NCI-H2107 treated with DMSO at 0.1 percent for 48 hours (cell line): ENCODE results near the gene RAPGEF5.
"Not testable (repeated sequence)": the region's sequence is repeated elsewhere in the genome, so short reads cannot be mapped to it uniquely, and the experiment has no call there.

Experiments
- DNase-seq: peaks from one replicate; lab custom pipeline; 2025; ENCODE audit not compliant: unreplicated experiment; lab: John Stamatoyannopoulos, UW

The RAPGEF5 gene

DNA sequence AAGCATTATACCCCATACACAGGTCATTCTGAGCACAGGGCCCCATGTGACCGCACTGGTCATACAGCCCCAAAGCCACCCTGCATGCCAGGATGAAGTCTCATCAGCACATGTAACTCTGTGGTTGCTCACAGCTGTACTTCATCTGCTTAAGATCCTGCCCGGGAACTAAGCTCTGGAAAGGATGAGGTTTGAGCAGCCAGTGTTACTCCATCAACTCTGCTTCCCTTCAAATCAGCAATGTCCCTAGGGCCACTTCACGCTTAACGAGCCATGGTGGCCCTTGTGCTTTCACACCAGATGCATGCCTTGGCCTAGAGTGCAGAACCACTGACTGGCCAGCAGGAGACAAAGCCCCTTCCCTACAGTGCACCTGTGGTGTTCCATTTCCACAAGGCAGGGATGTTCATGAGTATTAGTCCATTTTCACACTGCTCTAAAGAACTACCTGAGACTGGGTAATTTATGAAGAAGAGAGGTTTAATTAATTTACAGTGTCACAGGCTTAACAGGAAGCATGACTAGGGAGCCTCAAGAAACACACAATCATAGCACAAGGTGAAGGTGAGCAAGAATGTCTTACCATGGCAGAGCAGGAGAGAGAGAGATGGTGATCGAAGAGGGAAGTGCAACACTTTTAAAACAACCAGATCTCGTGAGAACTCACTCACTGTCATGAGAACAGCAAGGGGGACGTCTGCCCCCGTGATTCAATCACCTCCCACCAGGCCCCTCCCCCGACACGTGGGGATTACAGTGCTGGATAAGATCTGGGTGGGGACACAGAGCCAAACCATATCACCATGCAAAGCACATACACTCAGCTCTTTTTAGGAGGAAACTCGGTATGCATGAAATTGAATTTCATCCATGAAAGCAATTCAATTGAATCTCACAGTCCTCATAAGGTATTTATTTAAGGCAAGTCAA lies 262.3 kb downstream of the RAPGEF5 start:
- no peak for DNase-seq

DNA sequence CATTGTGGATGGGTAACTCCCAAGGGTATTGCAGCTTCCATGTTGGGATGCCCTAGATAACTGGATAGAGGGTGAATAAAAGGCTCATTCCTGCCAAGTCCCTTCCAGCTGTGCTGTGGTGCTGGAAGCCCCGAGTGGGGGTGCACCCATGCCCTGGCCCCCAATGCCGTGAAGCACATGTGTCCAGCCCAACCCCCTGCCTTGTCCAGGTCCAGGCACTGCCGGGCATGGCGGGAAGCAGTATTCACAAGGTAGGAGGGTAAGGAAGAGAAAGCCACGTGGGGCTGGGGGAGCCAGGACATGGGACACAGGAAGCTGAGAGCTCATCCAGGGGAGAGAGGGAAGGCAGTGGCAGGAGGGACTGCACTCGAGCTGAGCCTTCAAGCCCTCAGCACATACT lies 263.0 kb downstream of the RAPGEF5 start:
- DNase-seq, result no peak

DNA sequence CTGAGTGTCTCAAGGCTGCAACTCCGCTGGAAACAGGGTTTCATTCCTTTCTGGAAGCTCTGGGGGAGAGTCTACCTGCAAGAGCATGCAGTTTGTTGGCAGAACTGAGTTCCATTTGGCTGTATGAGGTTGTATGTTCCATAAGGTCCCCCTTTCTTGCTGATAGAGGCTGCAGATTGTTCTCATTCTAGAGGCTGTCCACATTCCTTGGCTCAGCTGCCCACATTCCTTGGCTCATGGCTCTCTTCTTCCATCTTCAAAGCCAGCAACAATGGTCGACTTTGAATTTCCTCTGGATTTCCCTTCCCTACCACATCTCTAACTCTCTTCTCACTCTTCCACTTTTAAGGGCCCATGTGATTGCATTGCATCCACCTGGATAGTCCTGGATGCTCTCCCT lies 264.0 kb downstream of the RAPGEF5 start:
- no peak for DNase-seq

DNA sequence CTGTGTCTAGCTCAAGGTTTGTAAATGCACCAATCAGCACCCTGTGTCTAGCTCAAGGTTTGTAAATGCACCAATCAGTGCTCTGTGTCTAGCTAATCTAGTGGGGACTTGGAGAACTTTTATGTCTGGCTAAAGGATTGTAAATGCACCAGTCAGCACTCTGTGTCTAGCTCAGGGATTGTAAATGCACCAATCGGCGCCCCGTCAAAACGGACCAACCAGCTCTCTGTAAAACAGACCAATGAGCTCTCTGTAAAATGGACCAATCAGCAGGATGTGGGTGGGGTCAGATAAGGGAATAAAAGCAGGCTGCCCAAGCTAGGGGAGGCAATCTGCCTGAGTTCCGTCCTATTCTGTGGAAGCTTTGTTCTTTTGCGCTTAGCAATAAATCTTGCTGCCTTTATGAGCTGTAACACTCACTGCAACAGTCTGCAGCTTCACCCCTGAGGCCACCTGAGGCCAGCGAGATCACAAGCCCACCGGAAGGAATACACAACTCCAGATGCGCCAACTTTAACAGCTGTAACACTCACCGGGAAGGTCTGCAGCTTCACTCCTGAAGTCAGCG lies 265.9 kb downstream of the RAPGEF5 start:
- DNase-seq, result not testable (repeated sequence)

DNA sequence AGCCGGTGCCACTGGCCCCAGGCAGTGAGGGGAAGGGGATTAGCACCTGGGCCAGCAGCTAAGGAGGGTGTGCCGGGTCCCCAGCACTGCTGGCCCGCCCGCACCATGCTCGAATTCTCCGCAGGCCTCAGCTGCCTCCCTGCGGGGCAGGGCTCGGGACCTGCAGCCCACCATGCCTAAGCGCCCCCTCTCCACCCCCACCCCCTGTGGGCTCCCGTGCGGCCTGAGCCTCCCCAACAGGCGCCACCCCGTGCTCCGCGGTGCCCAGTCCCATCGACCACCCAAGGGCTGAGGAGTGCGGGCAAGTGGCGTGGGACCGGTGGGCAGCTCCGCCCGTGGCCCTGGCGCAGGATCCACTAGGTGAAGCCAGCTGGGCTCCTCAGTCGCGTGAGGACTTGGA lies 266.4 kb downstream of the RAPGEF5 start:
- no peak for DNase-seq

DNA sequence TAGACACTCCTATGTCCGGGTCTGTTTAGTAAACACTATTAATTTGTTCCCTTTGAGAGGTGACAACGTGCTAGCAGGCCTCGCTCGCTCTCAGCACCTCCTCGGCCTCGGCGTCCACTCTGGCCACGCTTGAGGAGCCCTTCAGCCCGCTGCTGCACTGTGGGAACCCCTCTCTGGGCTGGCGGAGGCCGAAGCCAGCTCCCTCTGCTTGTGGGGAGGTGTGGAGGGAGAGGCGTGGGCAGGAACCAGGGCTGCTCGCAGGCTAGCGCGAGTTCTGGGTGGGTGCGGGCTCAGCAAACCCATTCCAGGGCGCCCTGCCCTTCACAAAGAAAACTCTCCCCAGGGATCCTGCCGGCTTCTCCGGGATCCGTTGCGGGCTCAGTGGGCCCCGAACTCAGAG lies 266.8 kb downstream of the RAPGEF5 start:
- no peak for DNase-seq

DNA sequence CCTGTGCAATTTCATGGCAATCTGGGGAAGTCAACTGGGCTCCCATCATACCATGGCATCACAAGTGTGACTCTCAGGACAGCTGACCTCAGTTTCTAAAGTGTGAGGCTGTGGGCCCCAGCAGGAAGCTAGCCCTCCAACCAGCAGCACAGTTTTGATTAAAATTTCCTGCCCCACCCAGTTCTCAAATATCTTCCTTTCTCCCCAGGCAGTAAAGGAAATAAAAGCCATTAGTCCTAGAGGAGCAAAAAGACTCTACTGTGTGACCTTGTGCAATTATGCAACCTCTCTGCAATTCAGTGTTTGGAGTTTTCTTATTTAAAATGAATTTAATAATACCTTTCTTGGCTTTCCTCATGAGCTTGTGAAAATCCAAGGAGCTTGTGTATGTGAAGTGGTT lies 268.1 kb downstream of the RAPGEF5 start:
- no peak for DNase-seq

DNA sequence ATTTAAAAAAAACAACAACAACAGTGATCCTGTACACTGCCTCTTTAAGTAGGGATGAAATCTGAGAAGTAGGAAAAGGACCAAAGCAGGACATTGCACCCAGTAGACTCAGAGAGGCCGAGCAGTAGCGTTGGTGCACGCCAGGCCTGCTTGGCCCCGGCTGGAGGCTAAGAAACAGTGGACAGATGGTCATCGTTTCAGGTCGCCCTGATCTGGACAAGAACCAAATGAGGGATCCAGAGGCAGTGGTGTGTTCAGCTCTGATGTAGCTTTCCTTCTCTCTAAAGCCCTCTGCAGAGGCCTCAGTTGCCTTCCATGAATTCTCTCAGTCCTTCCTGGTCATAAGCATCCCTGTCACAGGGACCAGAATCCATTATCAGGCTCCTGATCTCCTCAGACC lies 269.1 kb downstream of the RAPGEF5 start:
- no peak for DNase-seq

DNA sequence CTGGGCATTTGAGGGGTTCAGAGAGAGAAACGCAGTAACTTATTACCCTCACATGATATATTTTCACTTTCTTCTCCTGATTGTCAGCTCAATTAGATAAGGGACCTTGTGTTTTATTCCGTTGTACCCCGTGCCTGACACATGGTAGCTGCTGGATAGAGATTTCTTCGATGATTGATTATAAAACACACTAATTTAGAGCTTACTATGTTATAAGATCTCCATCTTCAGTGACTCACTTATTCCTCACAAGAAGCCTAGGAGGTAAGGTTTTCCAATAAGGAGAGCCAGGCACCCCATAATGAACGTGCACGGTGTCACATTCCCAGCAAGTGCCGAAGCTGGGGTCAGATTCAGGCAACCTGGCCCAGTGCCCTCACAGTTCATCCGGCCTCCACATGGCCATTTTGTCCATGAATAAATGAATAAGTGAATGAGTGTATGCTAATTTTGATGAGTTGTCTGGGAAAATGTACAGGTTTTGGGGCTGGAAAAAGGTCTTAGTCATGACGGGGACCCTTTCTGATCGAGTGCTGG lies 273.2 kb downstream of the RAPGEF5 start:
- DNase-seq, result no peak

DNA sequence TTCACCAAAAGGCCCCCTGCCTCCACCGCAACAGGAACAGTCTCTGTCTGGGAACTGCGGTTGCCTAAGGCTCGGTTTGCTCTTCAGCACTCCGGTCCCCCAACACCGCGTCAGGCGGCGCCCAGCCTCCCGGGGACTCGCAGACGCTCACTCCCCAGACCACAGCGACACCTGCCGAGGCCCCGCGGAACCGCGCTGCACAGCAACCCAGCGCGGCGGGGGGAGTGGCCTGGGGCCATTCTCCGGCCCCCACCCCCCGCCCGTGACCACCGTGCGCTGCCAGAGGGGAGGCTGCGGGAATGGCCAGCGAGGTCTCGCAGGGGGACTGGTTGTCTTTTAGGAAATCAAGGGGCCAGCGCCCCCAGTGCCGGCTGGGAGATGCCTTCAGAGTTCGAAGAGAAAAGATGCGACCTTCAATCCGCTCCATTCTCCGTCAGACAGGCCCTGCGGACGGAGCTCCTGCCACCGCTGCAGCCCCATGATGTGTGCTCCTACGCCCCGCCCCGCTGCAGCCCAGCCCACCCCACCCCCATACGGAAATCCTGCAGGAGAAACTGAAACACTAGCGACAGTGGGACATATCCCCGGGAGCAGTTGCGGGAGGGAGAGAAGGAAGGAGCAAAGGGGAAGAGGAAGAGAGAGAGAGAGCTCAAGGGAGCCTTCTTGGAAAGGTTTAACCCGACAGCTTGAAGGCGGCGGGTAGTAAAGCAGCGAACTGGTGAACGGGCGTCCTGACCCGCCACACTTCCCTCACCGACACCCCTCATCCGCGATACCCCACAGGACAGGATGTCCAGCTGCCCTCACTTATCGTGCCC lies 273.9 kb downstream of the RAPGEF5 start:
- DNase-seq, result peak; percentile 63

DNA sequence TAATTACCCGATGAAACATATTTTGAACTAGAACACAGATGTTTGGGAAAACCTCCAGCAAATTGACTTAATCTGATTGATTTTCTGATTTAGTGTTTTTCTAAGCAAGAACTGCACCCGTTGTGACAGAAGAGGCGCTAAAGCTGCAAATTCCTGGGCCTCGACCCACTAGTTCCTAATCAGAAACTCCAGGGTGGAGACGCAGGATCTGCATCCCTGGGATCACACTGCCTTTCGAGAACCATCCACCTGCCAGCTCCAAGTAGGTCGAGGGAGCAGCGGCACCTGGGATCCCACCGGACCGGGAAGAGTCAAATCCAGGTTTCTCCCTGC lies 274.4 kb downstream of the RAPGEF5 start:
- no peak for DNase-seq

DNA sequence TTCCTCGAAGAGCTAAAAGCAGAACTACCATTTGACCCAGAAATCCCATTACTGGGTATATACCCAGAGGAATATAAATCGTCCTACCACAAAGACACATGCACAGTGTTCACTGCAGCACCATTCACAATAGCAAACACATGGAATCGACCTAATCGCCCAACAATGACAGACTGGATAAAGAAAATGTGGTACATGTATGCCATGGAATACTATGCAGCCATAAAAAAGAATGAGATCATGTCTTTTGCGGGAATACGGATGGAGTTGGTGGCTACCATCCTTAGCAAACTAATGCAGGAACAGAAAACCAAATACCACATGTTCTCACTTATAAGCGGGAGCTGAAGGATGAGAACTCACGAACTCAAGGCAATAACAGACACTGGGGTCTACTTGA lies 276.7 kb downstream of the RAPGEF5 start:
- DNase-seq, result not testable (repeated sequence)

DNA sequence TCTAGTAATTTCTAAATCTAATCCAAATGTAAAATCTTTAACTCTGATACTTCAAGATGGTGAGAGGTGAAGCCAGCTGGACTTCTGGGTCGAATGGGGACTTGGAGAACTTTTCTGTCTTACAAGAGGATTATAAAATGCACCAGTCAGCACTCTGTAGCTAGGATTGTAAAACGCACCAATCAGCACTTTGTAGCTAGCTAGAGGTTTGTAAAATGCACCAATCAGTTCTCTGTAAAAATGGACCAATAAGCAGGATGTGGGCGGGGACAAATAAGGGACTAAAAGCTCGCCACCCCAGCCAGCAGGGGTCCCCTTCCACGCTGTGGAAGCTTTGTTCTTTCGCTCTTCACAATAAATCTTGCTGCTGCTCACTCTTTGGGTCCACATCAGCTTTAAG lies 278.1 kb downstream of the RAPGEF5 start:
- not testable (repeated sequence) for DNase-seq

DNA sequence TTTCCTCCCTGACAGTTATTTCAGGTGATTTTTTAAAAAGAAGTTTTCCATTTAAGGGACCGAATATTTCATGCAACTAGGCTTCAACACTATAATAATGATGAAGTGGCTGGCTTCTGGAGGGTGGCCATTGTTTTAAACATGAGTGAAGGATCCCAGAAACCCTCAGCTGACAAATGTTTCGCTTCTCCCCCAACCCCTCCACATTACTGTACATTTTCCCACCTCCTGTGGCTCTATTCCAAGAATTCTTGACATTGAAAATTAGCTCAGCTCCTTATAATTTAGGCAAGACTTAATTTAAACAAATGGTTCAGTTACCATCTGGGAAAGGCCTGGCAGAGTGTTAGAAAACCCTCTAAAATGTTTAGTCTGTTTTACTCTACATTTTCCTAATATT lies 281.4 kb downstream of the RAPGEF5 start:
- DNase-seq, result no peak

DNA sequence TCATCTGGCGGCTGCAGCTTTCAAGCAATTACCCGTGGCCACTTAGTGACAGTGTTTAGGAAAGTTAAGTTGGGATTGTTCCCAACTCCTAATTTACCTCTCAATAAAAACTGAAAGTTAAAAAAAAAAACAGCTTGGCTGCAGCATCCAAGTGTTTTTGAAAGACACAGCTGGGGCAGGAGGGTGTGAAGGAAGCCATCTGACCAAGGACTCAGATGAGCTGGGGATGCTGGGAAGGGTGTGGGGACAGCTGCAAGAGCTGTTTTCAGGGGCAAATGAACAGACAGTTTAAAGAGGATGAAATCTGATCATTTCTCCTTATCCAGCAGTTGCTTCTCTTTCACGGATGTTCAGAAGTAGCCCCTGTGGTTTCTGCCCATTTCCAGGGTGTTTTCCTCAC lies 282.1 kb downstream of the RAPGEF5 start:
- peak; percentile 16 for DNase-seq
